Hepatocyte (in vitro differentiated cells): ENCODE measurements around the gene ZNF724. TPM values are rescaled to one million over a fixed set of nuclear protein-coding genes. Genes with fewer than 3 reads are reported as not detected.

Experiments used
- DNase-seq: peaks from one replicate; pipeline ENCODE4 v3.0.0-alpha.2; 2016; ENCODE audit warnings: low spot score
- H2AFZ ChIP-seq: fragments of 200-600 bp; sonication (generic); 2 replicates; pipeline ENCODE4 v1.6.0; 2016; ENCODE audit warnings: antibody characterized with exemption, mild to moderate bottlenecking
- H3K27ac ChIP-seq: fragments of 200-600 bp; sonication (generic); 2 replicates; pipeline ENCODE4 v1.5.1; 2016; ENCODE audit warnings: mild to moderate bottlenecking
- H3K27me3 ChIP-seq: fragments of 200-600 bp; sonication (generic); 2 replicates; pipeline ENCODE4 v1.6.1; 2016
- H3K36me3 ChIP-seq: fragments of 200-600 bp; sonication (generic); replicated peaks from 2 replicates; pipeline ENCODE4 v1.5.1; 2016; ENCODE audit warnings: low read depth; ENCODE audit not compliant: insufficient read depth
- H3K4me1 ChIP-seq: fragments of 200-600 bp; sonication (generic); 2 replicates; pipeline ENCODE4 v1.5.1; 2016; ENCODE audit warnings: mild to moderate bottlenecking, moderate library complexity; ENCODE audit not compliant: insufficient read depth
- H3K4me2 ChIP-seq: fragments of 200-600 bp; sonication (generic); 2 replicates; pipeline ENCODE4 v1.6.0; 2016
- H3K4me3 ChIP-seq: fragments of 200-600 bp; sonication (generic); 2 replicates; pipeline ENCODE4 v1.5.1; 2016; ENCODE audit warnings: mild to moderate bottlenecking
- H3K79me2 ChIP-seq: fragments of 200-600 bp; sonication (generic); 2 replicates; pipeline ENCODE4 v1.6.0; 2017; ENCODE audit warnings: mild to moderate bottlenecking
- H3K9me2 ChIP-seq: fragments of 200-600 bp; sonication (generic); replicated peaks from 2 replicates; pipeline ENCODE4 v1.6.0; 2017; ENCODE audit warnings: mild to moderate bottlenecking; ENCODE audit not compliant: insufficient read depth
- H3K9me3 ChIP-seq: fragments of 200-600 bp; sonication (generic); 2 replicates; pipeline ENCODE4 v1.5.1; 2016; ENCODE audit warnings: low read depth, mild to moderate bottlenecking
- H4K20me1 ChIP-seq: fragments of 200-600 bp; sonication (generic); 2 replicates; pipeline ENCODE4 v1.6.0; 2016; ENCODE audit warnings: mild to moderate bottlenecking; ENCODE audit not compliant: insufficient read depth, poor library complexity, severe bottlenecking
- EZH2 ChIP-seq: fragments of 200-600 bp; sonication (generic); IDR thresholded peaks from 2 replicates; pipeline ENCODE4 v1.6.1; 2016; ENCODE audit warnings: antibody characterized with exemption, mild to moderate bottlenecking, borderline replicate concordance
- EZH2phosphoT487 ChIP-seq: fragments of 200-600 bp; sonication (generic); IDR thresholded peaks from one replicate; pipeline ENCODE4 v1.6.1; 2018; ENCODE audit warnings: antibody characterized with exemption, mild to moderate bottlenecking, low read depth, moderate library complexity; ENCODE audit not compliant: unreplicated experiment, severe bottlenecking
- WGBS: methylation state at CpG from one replicate; pipeline ENCODE4 v1.1.6; 2016; ENCODE audit warnings: low lambda C conversion rate; ENCODE audit errors: missing lambda C conversion rate; 5-methylcytosine and 5-hydroxymethylcytosine counted together
- polyA plus RNA-seq: library from polyadenylated mRNA; unstranded; fragments of >200 nt; fragmentation: Nextera tagmentation; extraction: Ambion mirVana; gene quantifications from 2 replicates; pipeline ENCODE4 v1.2.1, GENCODE V29; 2016
- total RNA-seq: library from RNA; depleted of rRNA; stranded (reverse); fragments of >200 nt; gene quantifications from 2 replicates; pipeline ENCODE4 v1.2.3, GENCODE V29; 2014
- TF ChIP-seq, protein P1 (sequence below): fragments of 200-600 bp; sonication (generic); IDR thresholded peaks from 2 replicates; pipeline ENCODE4 v1.5.1; 2016; ENCODE audit warnings: antibody characterized with exemption, mild to moderate bottlenecking; ENCODE audit not compliant: poor library complexity

Gene ZNF724
- total and polyA plus RNA-seq, 2 experiments from 2014 or later: 0.93 to 6.5 TPM

GRCh38 chr19:23261496-23262020, 11.4 kb upstream of the ZNF724 start:
- Histone ChIP-seq H3K9me3 (no peaks in the 10 kb centered on the region), H3K27ac (no peak overlapping the region), H3K4me2 (no peak overlapping the region), H3K79me2 (no peaks in the 10 kb centered on the region), H3K4me3 (no peak overlapping the region), H3K27me3 (no peaks in the 10 kb centered on the region), H4K20me1 (no peaks in the 10 kb centered on the region), H3K4me1 (no peaks in the 10 kb centered on the region), H3K9me2 (no peaks in the 10 kb centered on the region), H3K36me3 (no peaks in the 10 kb centered on the region), H2AFZ (no peak overlapping the region)
- WGBS: 94% methylated on average over 3 of the region's 3 CpGs
- DNase-seq: no peak
- TF ChIP-seq, protein P1, sequence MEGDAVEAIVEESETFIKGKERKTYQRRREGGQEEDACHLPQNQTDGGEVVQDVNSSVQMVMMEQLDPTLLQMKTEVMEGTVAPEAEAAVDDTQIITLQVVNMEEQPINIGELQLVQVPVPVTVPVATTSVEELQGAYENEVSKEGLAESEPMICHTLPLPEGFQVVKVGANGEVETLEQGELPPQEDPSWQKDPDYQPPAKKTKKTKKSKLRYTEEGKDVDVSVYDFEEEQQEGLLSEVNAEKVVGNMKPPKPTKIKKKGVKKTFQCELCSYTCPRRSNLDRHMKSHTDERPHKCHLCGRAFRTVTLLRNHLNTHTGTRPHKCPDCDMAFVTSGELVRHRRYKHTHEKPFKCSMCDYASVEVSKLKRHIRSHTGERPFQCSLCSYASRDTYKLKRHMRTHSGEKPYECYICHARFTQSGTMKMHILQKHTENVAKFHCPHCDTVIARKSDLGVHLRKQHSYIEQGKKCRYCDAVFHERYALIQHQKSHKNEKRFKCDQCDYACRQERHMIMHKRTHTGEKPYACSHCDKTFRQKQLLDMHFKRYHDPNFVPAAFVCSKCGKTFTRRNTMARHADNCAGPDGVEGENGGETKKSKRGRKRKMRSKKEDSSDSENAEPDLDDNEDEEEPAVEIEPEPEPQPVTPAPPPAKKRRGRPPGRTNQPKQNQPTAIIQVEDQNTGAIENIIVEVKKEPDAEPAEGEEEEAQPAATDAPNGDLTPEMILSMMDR: no peak
- TF ChIP-seq EZH2phosphoT487 (no peak), EZH2 (no peak)

GRCh38 chr19:23260956-23261355, 10.8 kb upstream of the ZNF724 start:
- TF ChIP-seq, protein P1: no peak
- no peak for TF ChIP-seq EZH2
- TF ChIP-seq EZH2phosphoT487: no peak
- no peaks in the 10 kb centered on the region for H3K79me2 ChIP-seq
- no peaks in the 10 kb centered on the region for H3K9me2 ChIP-seq
- no peak overlapping the region for H3K4me2 ChIP-seq
- H3K27ac ChIP-seq: no peak overlapping the region
- no peaks in the 10 kb centered on the region for H3K4me1 ChIP-seq
- no peak overlapping the region for H2AFZ ChIP-seq
- no peaks in the 10 kb centered on the region for H3K27me3 ChIP-seq
- H3K4me3 ChIP-seq: no peak overlapping the region
- DNase-seq: no peak
- no peaks in the 10 kb centered on the region for H3K36me3 ChIP-seq
- no peaks in the 10 kb centered on the region for H3K9me3 ChIP-seq
- 83% methylated on average over 5 of the region's 5 CpGs for WGBS
- no peaks in the 10 kb centered on the region for H4K20me1 ChIP-seq

DNA sequence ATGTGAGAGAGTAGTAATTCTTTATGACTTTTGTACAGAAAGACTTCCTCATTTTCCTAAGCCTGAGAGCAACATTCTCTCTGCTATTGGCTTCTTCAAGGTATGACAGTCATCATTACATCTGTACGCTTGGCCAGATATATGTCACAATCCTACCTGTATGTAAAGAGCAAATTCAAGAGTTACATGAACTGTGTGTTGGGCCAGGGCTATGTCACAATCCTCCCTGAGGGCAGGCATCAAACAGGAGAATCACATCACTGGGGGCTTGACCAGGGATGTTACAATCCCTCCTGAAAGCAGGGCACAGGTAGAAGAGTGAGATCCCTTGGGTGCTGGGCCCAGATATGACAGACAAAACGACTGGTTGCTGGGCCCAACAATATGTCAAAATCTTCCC, 9.8 kb upstream of the ZNF724 start:
- H3K9me2 ChIP-seq: no peaks in the 10 kb centered on the region
- H3K79me2 ChIP-seq: no peaks in the 10 kb centered on the region
- H3K36me3 ChIP-seq: no peaks in the 10 kb centered on the region
- H3K4me1 ChIP-seq: no peaks in the 10 kb centered on the region
- no peak overlapping the region for H3K4me3 ChIP-seq
- no peaks in the 10 kb centered on the region for H3K9me3 ChIP-seq
- H3K27ac ChIP-seq: no peak overlapping the region
- 95% methylated on average over 2 of the region's 2 CpGs for WGBS
- no peak overlapping the region for H2AFZ ChIP-seq
- H3K4me2 ChIP-seq: no peak overlapping the region
- H3K27me3 ChIP-seq: no peaks in the 10 kb centered on the region
- H4K20me1 ChIP-seq: no peaks in the 10 kb centered on the region
- TF ChIP-seq, protein P1: no peak
- TF ChIP-seq EZH2: no peak
- TF ChIP-seq EZH2phosphoT487: no peak
- DNase-seq: no peak

DNA sequence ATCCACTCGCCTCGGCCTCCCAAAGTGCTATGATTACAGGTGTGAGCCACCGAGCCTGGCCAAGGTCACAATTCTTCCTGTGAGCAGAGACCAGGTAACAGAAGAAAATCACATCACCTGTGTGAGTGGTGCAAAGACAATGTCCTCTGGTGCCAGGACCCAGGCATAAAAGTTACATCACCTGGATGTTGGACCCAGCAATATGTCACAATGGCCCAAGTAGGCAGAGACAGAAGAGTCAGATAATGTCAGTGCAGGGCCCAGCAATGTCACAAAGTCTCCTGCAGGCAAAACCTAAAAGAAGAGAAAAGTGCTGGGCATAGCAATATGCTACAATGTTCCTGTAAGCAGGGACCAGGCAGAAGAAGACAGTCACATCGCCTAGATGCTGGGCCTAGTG, 5.5 kb upstream of the ZNF724 start:
- H3K36me3 ChIP-seq: no peaks in the 10 kb centered on the region
- no peak overlapping the region for H3K4me3 ChIP-seq
- no peaks in the 10 kb centered on the region for H4K20me1 ChIP-seq
- 97% methylated on average over 4 of the region's 4 CpGs for WGBS
- H3K79me2 ChIP-seq: no peaks in the 10 kb centered on the region
- no peaks in the 10 kb centered on the region for H3K9me2 ChIP-seq
- peaks cover 3% of the 10 kb centered on the region for H3K4me1 ChIP-seq
- H3K27ac ChIP-seq: no peak overlapping the region
- no peaks in the 10 kb centered on the region for H3K27me3 ChIP-seq
- no peaks in the 10 kb centered on the region for H3K9me3 ChIP-seq
- DNase-seq: no peak
- no peak overlapping the region for H3K4me2 ChIP-seq
- TF ChIP-seq EZH2phosphoT487 (no peak), EZH2 (no peak)
- TF ChIP-seq, protein P1: no peak
- no peak overlapping the region for H2AFZ ChIP-seq
